Renal pelvis (tissue), 4 donors: ENCODE results near the gene IL12A. TPM values are rescaled to one million over a fixed set of nuclear protein-coding genes. Genes with fewer than 3 reads are reported as not detected.

ENCODE experiments used
- DNase-seq: peaks from one replicate; pipeline ENCODE4 v3.0.0-alpha.2; 2013
- polyA plus RNA-seq, 3 donors: library from polyadenylated mRNA; unstranded; fragments of 120-200 nt; gene quantifications; one replicate each; pipeline ENCODE4 v1.2.1, GENCODE V29; 2013; ENCODE audit not compliant: insufficient read length in 3 of 3

Gene IL12A
- polyA plus RNA-seq, 3 donors = 0.49 to 0.63 (median 0.62) TPM

DNA sequence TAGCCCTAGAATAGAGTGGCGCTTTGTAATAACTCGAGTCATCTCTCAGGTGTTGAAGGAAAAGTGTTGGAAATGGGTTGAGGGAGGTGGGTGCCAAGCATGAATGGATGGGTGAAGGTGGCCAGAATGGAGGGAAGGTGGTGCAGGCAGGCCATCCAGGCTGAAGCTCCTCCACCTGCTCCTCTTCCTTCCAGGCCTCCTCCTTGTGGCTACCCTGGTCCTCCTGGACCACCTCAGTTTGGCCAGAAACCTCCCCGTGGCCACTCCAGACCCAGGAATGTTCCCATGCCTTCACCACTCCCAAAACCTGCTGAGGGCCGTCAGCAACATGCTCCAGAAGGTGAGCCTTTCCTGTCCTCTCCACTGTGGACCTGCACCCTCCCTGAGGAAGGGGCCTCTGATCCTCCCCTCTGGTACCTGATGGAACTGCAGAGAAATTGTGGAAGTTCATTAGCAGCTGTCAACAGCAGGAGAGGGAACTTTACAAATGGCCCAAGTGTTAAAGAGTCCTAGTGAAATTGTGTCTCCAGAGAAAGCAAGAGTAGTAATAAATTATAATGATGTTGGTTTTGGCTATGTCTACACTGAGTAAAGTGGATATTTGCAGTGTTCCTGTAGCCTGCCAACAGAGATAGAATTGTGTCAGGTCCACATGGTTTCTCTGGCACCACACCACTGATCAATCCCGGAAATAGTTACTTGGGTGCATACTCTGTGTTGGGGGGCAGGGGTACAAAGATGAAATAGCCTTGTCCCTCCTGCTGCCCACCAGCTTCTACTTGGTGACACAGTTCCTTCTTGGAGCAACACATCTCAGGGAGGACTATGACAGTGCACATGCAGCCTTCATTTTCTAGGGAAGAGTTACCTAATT, 1.6 kb downstream of the IL12A start:
- no peak for DNase-seq

DNA sequence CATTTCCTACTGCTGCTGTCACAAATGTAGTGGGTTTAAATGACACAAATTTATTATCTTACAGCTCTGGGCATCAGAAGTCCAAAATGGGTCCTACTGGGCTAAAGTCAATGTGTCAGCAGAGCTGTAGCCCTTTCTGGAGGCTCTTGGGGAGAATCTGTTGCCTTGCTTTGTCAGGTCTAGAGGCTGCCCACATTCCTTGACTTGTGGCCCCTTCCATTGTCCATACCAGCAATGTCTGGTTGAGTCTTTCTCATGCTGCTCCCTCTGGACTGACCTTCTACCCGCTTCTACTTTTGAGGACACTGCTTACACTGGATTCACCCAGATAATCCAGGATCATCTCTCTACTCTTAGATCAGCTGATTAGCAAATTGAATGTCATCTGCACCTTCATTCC, 3.0 kb downstream of the IL12A start:
- no peak for DNase-seq

DNA sequence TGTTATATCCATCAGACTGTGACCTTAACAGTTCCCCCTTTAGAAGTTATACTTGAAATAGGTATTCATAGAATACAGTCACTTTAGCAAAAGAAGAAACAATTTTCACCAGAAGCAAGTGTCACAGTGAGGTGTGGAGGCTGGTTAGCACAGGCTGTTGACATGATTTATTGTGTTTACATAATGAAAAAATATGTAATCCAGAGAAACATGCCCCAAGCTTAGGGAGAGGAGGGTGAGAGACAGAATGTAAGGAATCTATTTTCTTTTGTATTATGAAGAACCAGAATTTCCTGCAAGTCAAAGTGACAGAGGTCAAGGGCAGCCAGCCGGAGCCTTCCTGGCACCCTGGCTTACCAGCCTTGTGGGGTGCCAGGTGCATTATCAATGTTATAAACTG, 4.0 kb downstream of the IL12A start:
- no peak for DNase-seq

DNA sequence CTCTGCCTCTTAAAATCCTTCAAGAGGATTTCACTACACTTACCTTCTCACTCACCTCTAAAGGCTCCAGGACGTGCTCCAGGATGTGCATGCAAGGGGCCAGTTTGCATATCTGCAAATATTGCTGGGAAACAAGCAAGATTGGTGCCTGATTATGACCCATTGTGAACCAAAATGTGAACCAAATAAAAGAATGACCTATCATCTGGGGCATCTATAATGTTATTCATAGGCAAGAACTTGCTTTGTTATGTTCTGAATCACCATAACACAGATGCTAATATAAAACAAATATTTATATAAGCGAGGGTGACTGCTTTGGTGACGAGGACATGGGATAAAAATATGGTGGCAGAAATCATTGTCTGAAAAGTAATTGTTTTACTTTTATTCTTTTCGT, 5.5 kb downstream of the IL12A start:
- DNase-seq = no peak

DNA sequence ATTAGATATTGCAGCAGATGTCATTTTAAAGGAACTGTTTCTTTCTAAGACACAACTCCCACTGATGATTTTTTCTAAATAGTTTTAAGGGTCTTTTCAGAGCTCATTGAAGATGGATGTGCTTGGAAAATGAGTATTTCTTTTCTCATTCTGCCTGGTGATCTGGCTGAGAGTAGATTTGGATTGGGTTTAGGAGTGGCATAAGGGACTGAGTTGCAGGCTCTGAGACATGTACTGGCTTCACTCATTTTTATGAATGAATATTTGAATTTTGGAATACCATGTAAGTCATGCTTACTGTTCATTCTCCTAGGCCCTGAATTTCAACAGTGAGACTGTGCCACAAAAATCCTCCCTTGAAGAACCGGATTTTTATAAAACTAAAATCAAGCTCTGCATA, 6.5 kb downstream of the IL12A start:
- no peak for DNase-seq

DNA sequence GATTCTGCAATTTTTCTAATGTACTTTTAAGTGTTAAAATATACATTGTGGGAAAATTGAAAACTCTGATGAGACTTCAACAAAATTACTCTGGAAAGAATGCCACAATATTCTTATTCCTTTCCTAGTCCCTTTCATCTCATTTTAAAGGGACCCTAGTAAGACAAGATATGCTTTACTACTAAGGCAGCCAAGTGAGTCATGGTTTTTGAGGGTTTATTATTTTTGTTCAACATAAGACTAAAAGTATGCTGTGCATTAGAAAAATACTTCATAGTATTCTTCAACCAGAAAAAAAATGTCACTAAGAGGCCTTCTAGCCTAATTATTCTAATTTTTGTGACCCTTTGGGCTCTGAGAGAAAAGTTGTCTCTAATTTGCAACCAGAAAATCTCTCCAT, 7.4 kb downstream of the IL12A start:
- DNase-seq = no peak

DNA sequence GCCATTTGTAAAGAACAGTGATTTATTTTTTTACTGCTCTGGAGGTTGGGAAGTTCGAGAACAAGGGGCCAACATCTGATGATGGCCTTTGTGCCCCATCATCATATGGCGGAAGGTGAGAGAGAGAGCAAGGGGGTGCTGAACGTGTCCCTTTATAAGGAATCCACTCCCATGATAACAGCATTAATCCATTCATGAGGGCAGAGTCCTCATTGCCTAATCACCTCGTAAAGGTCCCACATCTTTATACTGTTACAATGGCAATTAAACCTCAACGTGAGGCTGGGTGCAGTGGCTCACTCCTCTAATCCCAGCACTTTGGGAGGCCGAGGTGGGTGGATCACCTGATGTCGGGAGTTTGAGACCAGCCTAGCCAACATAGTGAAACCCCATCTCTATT, 8.3 kb downstream of the IL12A start:
- no peak for DNase-seq

DNA sequence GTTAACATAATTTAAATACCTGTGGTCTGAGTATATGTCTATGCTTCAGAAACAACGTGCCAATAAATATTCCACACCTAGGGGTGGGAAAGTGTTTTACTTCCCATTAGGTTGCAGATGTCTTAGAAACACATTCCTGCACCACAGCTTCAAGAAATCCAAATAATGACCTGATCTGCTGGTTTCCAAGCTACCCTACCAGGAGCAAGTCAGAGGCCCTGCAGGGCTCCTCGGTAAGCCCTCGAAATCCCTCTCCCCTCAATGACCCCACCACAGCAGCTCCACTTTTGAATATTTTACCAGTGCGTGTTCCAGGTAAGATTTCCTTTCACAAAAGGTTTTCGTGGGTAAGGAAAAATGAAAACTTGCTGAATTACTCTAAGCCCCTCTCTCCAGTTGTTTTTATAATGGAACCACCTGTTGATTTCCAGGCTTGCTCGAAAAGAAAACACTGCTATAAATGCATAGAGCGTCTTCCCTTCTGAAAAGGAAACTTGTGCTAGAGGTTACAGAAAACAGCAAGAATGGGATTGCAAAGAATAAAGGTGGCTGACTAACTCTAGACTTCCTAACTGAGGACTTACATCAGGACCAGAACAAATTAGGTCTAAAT, 12.6 kb downstream of the IL12A start:
- DNase-seq = no peak

DNA sequence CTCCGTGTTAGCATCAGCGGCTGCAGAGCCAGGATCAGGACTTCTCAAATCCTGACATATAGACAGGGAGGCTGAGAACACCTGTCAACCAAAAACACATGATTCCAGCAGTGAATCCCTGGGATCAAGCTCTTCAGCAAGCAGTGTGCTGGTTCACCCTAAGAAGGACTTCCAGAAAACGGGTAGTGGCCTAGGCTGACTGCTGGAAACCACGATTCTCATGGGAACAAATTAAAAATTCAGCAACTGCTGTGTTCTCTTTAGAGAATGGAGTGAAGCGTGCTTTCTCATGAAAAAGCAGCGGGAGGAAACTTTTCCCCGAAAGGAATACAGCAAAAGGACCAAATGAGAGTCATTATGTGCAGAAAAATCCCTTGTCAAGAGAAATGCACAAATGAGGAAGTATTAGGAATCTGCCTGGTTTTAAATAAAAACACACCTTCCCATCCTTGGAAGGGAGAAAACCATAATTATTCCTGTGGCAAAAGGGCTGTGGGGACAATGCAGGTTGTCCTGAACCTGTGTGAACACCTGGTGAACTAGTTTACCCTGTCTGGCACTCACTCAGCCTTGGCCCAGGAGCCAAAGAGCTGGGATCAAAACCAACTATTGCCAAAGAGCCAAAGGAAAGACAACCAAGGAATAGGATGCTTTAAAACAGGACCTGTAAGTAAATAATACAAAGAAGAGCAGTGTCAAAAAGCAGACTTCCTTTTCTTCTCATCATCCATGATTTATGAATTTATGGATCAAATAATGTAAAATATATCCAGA, 13.4 kb downstream of the IL12A start:
- no peak for DNase-seq

DNA sequence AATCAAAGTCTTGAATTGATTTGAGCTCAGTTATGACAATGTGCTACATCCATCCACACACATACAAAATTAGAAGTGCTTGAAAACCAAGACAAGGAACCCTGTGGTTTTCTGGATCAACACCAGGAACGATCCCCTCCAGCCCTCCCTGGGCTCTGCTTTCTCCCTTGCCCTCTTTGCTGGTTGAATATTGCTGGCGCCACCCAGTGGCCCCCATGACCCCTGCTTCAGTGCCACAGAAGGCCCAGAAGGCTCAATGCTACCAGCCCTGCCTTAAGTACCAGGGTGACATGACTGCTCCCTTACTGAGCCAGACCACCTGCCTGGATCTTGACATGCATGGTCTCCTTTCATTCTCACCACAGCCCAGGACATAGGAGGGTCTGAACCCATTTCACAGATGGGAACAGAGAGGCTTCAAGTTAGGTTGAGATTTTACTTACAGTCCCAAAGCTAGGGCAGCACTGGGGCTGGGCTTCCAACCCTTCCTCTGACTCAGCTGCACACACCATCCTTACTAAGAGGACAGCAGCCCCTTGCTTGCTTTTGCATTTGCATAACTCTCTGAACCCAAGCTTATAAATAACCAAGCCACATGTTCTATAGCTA, 15.0 kb downstream of the IL12A start:
- DNase-seq = no peak

DNA sequence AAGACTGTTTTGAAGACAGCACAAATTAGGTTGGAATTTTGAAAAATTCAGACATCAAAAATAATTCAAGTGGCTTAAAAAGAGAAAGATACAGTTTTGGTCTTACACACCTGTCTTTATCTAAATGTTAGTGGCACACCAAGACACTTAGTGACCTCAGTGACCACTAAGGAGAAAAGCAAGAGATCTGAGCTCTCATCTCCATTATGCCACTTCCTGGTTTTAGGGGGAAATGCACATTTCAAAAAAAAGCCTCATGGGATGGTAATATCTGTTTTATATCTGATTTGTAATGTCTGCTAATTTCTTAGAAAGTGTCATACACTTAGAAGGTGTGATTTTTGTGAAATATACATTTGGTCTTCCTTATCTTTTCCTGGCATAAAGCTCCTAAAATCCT, 16.4 kb downstream of the IL12A start:
- DNase-seq = no peak

DNA sequence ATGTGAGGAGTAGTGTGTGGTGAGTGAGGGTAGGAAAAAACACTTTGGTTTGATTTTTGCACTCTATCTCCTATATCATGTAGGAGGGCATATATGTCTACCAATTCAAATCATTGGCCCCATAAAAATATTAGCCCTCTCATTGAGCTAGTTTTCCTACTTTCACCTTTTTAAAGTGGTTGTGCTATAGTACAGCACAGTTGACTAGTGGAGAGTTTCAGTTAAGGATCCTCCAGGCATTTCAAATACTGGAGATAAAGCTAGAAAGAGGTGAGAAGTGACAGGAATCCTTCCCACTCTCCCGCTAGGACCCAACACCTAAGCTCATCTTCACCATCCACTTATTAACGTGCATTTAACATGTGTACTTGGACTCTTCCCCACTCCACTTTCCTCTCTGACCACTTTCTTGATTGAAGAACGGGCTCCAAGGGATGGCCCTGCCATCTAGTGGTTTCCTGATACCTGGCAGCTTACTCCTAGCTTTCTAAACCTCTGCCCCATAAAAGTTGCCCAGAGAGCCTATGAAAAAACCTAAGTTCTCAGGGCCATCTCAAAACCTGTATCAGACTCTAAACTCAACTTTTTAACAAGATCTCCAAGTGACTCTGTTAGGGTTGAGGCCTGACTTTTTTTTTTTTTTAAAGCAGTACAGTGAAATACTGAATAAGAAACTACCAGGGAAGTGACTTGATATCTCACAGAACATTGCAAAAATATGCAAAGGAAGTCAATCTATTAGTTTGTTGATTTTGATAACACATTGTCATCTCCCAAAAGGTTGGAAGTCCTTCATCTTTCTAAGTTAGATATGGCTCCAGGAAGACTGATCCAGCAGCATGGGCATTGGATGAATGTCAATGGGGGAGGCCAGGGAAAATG, 17.9 kb downstream of the IL12A start:
- DNase-seq = peak; percentile 57

DNA sequence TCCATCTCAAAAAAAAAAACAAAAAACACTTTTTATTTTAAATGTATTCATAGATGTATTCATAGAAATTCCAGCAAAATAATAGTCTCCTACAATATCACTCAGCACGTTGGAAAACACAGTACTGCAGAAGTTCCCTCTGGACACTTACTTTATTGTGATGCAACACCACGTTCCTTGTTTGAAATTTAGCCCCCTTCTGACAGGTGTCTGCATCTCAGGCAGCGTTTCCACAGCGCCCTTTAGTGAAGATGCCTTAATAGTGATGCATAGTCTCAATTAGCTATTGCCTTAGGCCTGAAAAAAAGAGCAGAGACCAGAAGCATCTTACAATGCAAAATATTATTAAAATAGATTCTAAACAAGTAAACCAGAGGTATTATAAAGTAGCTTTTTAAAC, 20.3 kb downstream of the IL12A start:
- DNase-seq = no peak

DNA sequence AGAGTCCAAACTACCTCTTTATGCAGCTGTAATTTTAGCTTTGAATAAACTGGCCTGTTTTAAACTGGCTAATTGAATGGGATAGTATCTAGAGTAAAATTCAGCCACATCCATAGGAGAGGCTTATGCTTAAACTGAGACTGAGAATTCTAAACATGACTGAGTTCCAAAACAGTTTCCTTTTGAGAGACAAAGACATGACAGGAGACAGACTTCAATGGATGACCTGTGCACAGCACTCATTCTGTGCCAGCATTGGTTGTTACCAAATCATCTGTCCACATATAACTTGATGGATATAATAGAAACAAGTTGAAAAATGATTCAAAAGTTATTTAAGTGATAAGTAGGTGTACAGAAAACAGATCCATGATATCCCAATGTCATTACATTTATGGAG, 20.9 kb downstream of the IL12A start:
- DNase-seq = no peak

DNA sequence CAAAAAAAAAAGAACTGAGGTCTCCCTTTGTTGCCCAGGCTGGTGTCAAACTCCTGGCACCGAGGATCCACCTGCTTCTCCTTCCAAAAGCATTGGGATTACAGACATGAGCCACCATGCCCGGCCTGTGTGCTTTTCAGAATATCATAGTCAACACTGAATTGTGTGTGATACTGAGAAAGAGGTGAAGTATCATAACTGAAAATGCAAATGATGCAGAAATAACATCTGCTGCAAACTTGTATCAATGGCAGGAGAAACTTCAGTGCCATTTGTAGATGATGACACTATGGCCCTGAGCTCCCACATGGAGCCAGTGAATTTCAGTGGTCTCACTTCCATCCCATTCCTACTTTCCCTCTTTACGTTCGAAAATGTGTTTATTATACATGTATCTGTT, 21.9 kb downstream of the IL12A start:
- no peak for DNase-seq

DNA sequence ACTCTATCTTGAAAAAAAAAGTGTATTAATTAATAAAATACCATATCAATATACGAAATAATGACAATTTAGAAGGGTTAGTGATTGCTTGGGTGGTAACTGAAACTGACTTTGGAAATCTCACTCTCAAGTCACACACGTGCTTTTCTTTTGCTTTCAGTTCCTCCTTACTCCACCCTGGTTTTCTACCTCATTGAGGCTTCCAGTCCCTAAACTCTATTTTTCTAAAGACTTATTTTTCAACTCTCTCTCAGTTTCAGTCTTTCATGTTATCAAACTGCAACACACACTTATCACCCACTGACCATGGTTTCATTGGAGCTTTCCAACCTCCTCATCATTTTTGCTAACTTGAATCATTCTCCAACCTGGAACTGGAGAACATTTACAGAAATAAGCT, 23.5 kb downstream of the IL12A start:
- DNase-seq = no peak

DNA sequence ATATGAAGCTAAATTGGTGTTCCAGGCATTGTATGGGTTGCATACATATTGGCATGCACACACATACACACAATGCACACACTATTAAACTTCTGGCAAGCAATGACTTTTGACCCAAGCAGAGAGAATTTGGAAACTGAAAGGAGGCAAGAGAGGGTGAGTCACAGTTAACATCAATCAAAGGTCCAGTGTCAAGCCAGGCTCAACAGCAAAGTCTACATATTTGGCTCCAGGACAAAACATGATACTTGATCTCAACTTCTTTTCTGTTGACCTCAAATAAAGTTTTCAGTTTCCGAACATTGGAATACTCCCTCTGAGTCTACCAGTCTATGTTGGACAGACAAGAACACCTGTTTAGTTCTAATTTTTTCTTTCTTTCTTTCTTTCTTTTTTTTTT, 28.3 kb downstream of the IL12A start:
- no peak for DNase-seq

DNA sequence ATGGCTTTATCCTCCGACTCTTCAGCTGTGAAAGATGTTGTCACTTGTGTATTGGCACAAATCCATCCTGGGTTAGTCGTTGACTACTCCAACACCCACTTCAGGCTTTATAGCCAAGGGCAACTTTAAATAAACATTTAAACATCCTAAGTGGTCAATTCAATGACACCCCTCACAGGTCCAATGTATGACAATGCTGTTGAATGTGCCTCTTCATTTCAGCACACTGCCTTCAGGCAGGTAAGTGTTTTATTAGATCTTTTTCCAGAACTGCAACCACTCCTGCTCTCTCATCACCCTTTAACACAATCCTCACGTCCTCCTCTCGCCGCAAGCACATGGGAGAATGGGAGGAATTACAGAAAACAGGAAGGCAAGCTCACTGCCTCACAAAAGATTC, 30.3 kb downstream of the IL12A start:
- no peak for DNase-seq

DNA sequence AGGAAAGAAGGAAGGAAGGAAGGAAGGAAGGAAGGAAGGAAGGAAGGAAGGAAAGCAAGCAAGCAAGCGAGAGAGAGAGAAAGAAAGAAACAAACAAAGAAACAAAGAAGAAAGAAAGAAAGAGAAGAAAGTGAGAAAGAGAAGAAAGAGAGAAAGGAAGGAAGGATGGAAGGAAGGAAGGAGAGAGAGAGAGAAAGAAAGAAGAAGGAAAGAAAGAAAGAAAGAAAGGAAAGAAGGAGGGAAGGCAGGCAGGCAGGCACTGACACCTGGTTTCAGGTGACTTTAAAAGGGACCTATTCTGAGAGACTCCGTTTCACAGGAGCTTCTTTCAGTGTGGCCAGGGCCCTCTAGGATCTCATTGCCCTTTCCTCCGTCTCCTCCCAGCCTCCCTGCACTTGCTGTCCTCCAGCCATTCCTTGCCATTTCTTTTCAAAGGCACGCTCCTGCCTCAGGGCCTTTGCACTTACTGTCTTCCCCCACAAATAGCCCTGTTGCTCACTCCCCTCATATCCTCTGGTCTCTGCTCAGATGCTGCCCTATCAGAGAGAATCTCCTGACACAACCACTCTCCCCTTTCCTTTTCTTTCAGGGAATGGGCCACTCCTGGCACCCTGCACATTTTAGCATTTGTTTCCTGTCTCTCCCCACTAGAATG, 31.5 kb downstream of the IL12A start:
- DNase-seq = no peak

DNA sequence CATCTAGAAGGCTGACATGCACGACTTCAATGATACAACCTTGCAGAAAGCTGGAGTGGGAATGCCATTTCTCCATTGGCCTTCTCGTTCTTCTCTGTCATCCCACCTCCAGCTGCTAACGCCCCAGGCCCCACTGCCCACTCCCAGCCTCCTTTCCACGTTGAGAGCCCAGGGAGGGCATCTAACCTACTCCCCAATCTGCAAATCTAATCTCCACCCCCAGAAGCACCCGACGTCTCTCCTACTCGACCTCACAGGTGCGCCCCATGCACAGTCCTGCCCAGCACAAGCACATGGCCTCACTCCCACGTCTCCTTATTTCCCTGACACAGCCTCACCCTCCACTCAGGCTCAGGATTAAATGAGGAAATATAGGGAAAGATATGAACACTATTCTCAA, 33.4 kb downstream of the IL12A start:
- no peak for DNase-seq

DNA sequence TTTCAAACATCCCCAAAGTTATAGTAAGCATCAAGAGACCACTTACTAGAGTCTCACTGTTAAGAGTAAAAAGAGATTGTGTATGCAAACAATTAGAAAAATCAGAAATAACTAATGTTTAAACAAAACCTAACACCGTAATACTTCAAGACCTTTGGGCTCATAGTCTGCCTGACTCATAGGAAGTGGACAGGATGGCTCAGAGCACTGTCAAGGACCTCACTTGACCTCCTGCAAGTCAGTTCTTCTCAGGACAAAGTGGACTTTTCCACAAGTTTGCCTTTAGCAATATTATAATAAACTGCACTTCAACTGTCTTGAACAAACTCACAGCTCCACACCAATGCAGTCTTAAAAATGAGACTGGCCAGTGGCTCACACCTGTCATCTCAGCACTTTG, 34.8 kb downstream of the IL12A start:
- no peak for DNase-seq
